ENCODE data around the gene TLX1. TPM values are rescaled to one million over a fixed set of nuclear protein-coding genes. Genes with fewer than 3 reads are reported as not detected.
A peak's percentile ranks its signal among the peaks of the same experiment; 100 is the strongest.

The TLX1 gene
- total and polyA plus RNA-seq, 12 donors, result 0.03 to 0.74 (median 0.27) TPM; not detected in 9

- Histone ChIP-seq H3K9me3 (no peaks in the 10 kb centered on the region), H3K27me3 (peaks cover 44 to 100% (median 100%) of the 10 kb centered on the region in 7 donors), H3K36me3 (no peaks in the 10 kb centered on the region), H3K27ac (no peak overlapping the region), H3K4me3 (no peak overlapping the region), H3K4me1 (peaks cover 6 to 27% (median 22%) of the 10 kb centered on the region in 9 donors)
- DNase-seq, result no peak
- WGBS, 2 donors, result 67 to 68% methylated on average over 5 of the region's 5 CpGs
- intact Hi-C loops (cut with DNase I), result no loop called here
- TF ChIP-seq CTCF (IDR thresholded peaks at IDR 0.05), result no peak
- ATAC-seq, result no peak
Observed at GRCh38 chr10:101124933-101125332, 6.2 kb upstream of the TLX1 start.

GRCh38 chr10:101126684-101127628 is 4.1 kb upstream of the TLX1 start:
- DNase-seq (no peak), ATAC-seq (no peak)
- Histone ChIP-seq H3K4me1 (peaks cover 6 to 28% (median 23%) of the 10 kb centered on the region in 9 donors), H3K4me3 (no peak overlapping the region), H3K27me3 (peaks cover 52 to 100% (median 100%) of the 10 kb centered on the region in 7 donors), H3K9me3 (no peaks in the 10 kb centered on the region), H3K36me3 (no peaks in the 10 kb centered on the region), H3K27ac (no peak overlapping the region)
- WGBS, 2 donors, result 15 to 23% methylated on average over 14 of the region's 14 CpGs
- intact Hi-C loops (cut with DNase I), result no loop called here
- no peak for TF ChIP-seq CTCF (IDR thresholded peaks at IDR 0.05)

GRCh38 chr10:101130141-101130540 is 959 bp upstream of the TLX1 start:
- DNase-seq (no peak), ATAC-seq (no peak)
- peaks cover 7 to 39% (median 31%) of the 10 kb centered on the region in 9 donors for H3K4me1 ChIP-seq
- H3K27ac ChIP-seq, result no peak overlapping the region
- no peak overlapping the region for H3K4me3 ChIP-seq
- peaks cover 44 to 100% (median 100%) of the 10 kb centered on the region in 7 donors for H3K27me3 ChIP-seq
- WGBS, 2 donors, result 44 to 47% methylated on average over 5 of the region's 5 CpGs
- H3K9me3 ChIP-seq, result no peaks in the 10 kb centered on the region
- intact Hi-C loops (cut with DNase I), result loop anchor here in 1 of 10 donors (10.0 kb wide), 1 partner anchor 85 kb away; no protein-coding TSS in a partner anchor
- TF ChIP-seq CTCF (IDR thresholded peaks at IDR 0.05), result no peak
- H3K36me3 ChIP-seq, result no peaks in the 10 kb centered on the region

- no peak for TF ChIP-seq CTCF (IDR thresholded peaks at IDR 0.05)
- Histone ChIP-seq H3K4me3 (peak overlapping the region in 5 of 10 donors; percentile 31 to 48 (median 38)), H3K4me1 (peaks cover 7 to 47% (median 39%) of the 10 kb centered on the region in 9 donors), H3K36me3 (no peaks in the 10 kb centered on the region), H3K27ac (no peak overlapping the region), H3K9me3 (no peaks in the 10 kb centered on the region), H3K27me3 (peaks cover 52 to 100% (median 100%) of the 10 kb centered on the region in 7 donors)
- ATAC-seq (peak in 1 of 8 donors; percentile 40), DNase-seq (no peak)
- intact Hi-C loops (cut with DNase I), result loop anchor here in 1 of 10 donors (10.0 kb wide), 1 partner anchor 87 kb away; no protein-coding TSS in a partner anchor
- WGBS, 2 donors, result 6% methylated on average over 36 to 39 of the region's 39 CpGs
Observed at GRCh38 chr10:101131962-101132635, 999 bp downstream of the TLX1 start.

Data from heart right ventricle (tissue), 16 donors.